NOMO-1 (cell line): ENCODE data around the gene UQCRHL.

Source experiments
- DNase-seq, 2 experiments: peaks; one replicate each; lab custom pipeline; 2025; ENCODE audit not compliant: unreplicated experiment in 2 of 2; lab: John Stamatoyannopoulos, UW

Gene UQCRHL

GRCh38 chr1:15760520-15761211, 46.8 kb downstream of the UQCRHL start:
- no peak for DNase-seq

- no peak for DNase-seq
Measured at GRCh38 chr1:15758953-15759661, 48.3 kb downstream of the UQCRHL start.

GRCh38 chr1:15758343-15758931, 49.0 kb downstream of the UQCRHL start, which contains the start of gene FBLIM1:
Gene FBLIM1 (plus strand): TSS chr1:15758795. CDS start chr1:15764984, 6,189 bp downstream.
- no peak for DNase-seq

- no peak for DNase-seq
Measured at GRCh38 chr1:15757575-15758342, 49.7 kb downstream of the UQCRHL start.
